ENCODE results near the gene FER.

GRCh38 chr5:109160468-109160867 lies 412.8 kb downstream of the FER start:
- TF ChIP-seq, protein P1, sequence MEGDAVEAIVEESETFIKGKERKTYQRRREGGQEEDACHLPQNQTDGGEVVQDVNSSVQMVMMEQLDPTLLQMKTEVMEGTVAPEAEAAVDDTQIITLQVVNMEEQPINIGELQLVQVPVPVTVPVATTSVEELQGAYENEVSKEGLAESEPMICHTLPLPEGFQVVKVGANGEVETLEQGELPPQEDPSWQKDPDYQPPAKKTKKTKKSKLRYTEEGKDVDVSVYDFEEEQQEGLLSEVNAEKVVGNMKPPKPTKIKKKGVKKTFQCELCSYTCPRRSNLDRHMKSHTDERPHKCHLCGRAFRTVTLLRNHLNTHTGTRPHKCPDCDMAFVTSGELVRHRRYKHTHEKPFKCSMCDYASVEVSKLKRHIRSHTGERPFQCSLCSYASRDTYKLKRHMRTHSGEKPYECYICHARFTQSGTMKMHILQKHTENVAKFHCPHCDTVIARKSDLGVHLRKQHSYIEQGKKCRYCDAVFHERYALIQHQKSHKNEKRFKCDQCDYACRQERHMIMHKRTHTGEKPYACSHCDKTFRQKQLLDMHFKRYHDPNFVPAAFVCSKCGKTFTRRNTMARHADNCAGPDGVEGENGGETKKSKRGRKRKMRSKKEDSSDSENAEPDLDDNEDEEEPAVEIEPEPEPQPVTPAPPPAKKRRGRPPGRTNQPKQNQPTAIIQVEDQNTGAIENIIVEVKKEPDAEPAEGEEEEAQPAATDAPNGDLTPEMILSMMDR (IDR thresholded peaks at IDR 0.05; ENCODE audit: insufficient read depth, low read length, poor library complexity, severe bottlenecking): no peak
- no peak for TF ChIP-seq EZH2phosphoT487 (conservative IDR thresholded peaks at IDR 0.05; ENCODE audit: low read length)

All from SU-DHL-6 (cell line).